GM12801 (cell line): ENCODE results near the gene ING4.

Source experiments
- CTCF ChIP-seq: IDR thresholded peaks from one replicate; pipeline ENCODE4 v1.5.1; 2011; ENCODE audit warnings: control low read depth; ENCODE audit not compliant: insufficient read length; ENCODE audit errors: extremely low read depth

Gene ING4

GRCh38 chr12:6643569-6644256 lies 19.2 kb downstream of the ING4 start:
- TF ChIP-seq CTCF, result no peak

GRCh38 chr12:6641131-6641530 lies 21.8 kb downstream of the ING4 start:
- TF ChIP-seq CTCF, result no peak

- no peak for TF ChIP-seq CTCF
These were observed 22.4 kb downstream of the ING4 start for GRCh38 chr12:6640497-6640896.

GRCh38 chr12:6639151-6639801 lies 23.6 kb downstream of the ING4 start:
- no peak for TF ChIP-seq CTCF

GRCh38 chr12:6638305-6638704 lies 24.6 kb downstream of the ING4 start:
- TF ChIP-seq CTCF, result no peak

- TF ChIP-seq CTCF, result no peak
These were observed 26.9 kb downstream of the ING4 start, which contains the start of gene LPAR5 for GRCh38 chr12:6635856-6636531. LPAR5 (minus strand) TSS chr12:6635959; CDS start chr12:6621248, 14,711 bp downstream.

GRCh38 chr12:6635375-6635855 lies 27.5 kb downstream of the ING4 start:
- no peak for TF ChIP-seq CTCF
